ENCODE results near the gene ACACA. TPM values are rescaled to one million over a fixed set of nuclear protein-coding genes. Genes with fewer than 3 reads are reported as not detected.
A peak's percentile ranks its signal among the peaks of the same experiment; 100 is the strongest.
"Not testable (repeated sequence)": the region's sequence is repeated elsewhere in the genome, so short reads cannot be mapped to it uniquely, and the experiment has no call there.

Gene ACACA
- total RNA-seq, 6 experiments from 2014 or later, result 37.7 to 43.0 (median 40.7) TPM

GRCh38 chr17:37410357-37410756 lies 3.7 kb upstream of the ACACA start:
- no peak for DNase-seq
- TF ChIP-seq CTCF (IDR thresholded peaks at IDR 0.05), result no peak
- H3K36me3 Mint-ChIP-seq (ENCODE audit: low read depth), result peaks cover 21% of the 10 kb centered on the region
- H3K9me3 Mint-ChIP-seq, result no peaks in the 10 kb centered on the region
- H3K4me1 Mint-ChIP-seq (ENCODE audit: low read depth), result peaks cover 16% of the 10 kb centered on the region
- no peaks in the 10 kb centered on the region for H3K27me3 Mint-ChIP-seq (ENCODE audit: insufficient read depth)
- H3K4me3 Mint-ChIP-seq, result no peak overlapping the region
- no peak overlapping the region for H3K27ac Mint-ChIP-seq

- H3K27me3 Mint-ChIP-seq (ENCODE audit: insufficient read depth); H3K27ac Mint-ChIP-seq; DNase-seq; H3K9me3 Mint-ChIP-seq: not testable (repeated sequence)
- peaks cover 25% of the 10 kb centered on the region for H3K4me1 Mint-ChIP-seq (ENCODE audit: low read depth)
- peak overlapping the region; percentile 93 for H3K4me3 Mint-ChIP-seq
- peaks cover 19% of the 10 kb centered on the region for H3K36me3 Mint-ChIP-seq (ENCODE audit: low read depth)
Observed at GRCh38 chr17:37408145-37408479, 1.5 kb upstream of the ACACA start.

- no peak for TF ChIP-seq CTCF (IDR thresholded peaks at IDR 0.05)
- peak; percentile 4 for DNase-seq
- Mint-ChIP-seq H3K4me1 (ENCODE audit: low read depth) (peaks cover 34% of the 10 kb centered on the region), H3K4me3 (peak overlapping the region; percentile 96), H3K9me3 (no peaks in the 10 kb centered on the region), H3K36me3 (ENCODE audit: low read depth) (peaks cover 21% of the 10 kb centered on the region), H3K27me3 (ENCODE audit: insufficient read depth) (no peaks in the 10 kb centered on the region), H3K27ac (peak overlapping the region; percentile 92)
Observed at GRCh38 chr17:37405955-37406634, 541 bp downstream of the ACACA start.

- Mint-ChIP-seq H3K4me1 (ENCODE audit: low read depth) (peaks cover 34% of the 10 kb centered on the region), H3K27ac (peak overlapping the region; percentile 92; the same call in 1 of the 2 replicates), H3K4me3 (peak overlapping the region; percentile 96), H3K36me3 (ENCODE audit: low read depth) (peaks cover 17% of the 10 kb centered on the region)
- not testable (repeated sequence) for DNase-seq; H3K9me3 Mint-ChIP-seq; H3K27me3 Mint-ChIP-seq (ENCODE audit: insufficient read depth)
Observed at GRCh38 chr17:37405522-37405921, 1.1 kb downstream of the ACACA start.

- H3K27ac Mint-ChIP-seq, result no peak overlapping the region
- no peak for DNase-seq
- H3K4me1 Mint-ChIP-seq (ENCODE audit: low read depth), result peaks cover 38% of the 10 kb centered on the region
- H3K4me3 Mint-ChIP-seq, result no peak overlapping the region
- TF ChIP-seq CTCF (IDR thresholded peaks at IDR 0.05), result no peak
- H3K36me3 Mint-ChIP-seq (ENCODE audit: low read depth), result peaks cover 17% of the 10 kb centered on the region
- H3K27me3 Mint-ChIP-seq (ENCODE audit: insufficient read depth), result no peaks in the 10 kb centered on the region; the same call in 1 of the 2 replicates
- H3K9me3 Mint-ChIP-seq, result no peaks in the 10 kb centered on the region
Observed at GRCh38 chr17:37400505-37400904, 6.1 kb downstream of the ACACA start.

GRCh38 chr17:37399265-37399803 lies 7.3 kb downstream of the ACACA start:
- no peak overlapping the region for H3K4me3 Mint-ChIP-seq
- DNase-seq, result no peak
- no peak for TF ChIP-seq CTCF (IDR thresholded peaks at IDR 0.05)
- H3K9me3 Mint-ChIP-seq, result no peaks in the 10 kb centered on the region
- H3K27me3 Mint-ChIP-seq (ENCODE audit: insufficient read depth), result no peaks in the 10 kb centered on the region; the same call in 1 of the 2 replicates
- peaks cover 10% of the 10 kb centered on the region; the same call in 1 of the 2 replicates for H3K36me3 Mint-ChIP-seq (ENCODE audit: low read depth)
- peaks cover 28% of the 10 kb centered on the region for H3K4me1 Mint-ChIP-seq (ENCODE audit: low read depth)
- H3K27ac Mint-ChIP-seq, result no peak overlapping the region

Data from HFFc6 (cell line).